PC-9 (cell line): ENCODE data around the gene UBE2L3.

Experiments
- CTCF ChIP-seq: fragments of 200-600 bp; sonication (generic); conservative IDR thresholded peaks from 2 replicates; pipeline ENCODE4 v1.6.1; 2017; ENCODE audit warnings: mixed run types, antibody characterized with exemption, mild to moderate bottlenecking, moderate library complexity
- EZH2 ChIP-seq: fragments of 200-600 bp; sonication (generic); IDR thresholded peaks from 2 replicates; pipeline ENCODE4 v1.8.0; 2017; ENCODE audit warnings: antibody characterized with exemption, low read depth

DNA sequence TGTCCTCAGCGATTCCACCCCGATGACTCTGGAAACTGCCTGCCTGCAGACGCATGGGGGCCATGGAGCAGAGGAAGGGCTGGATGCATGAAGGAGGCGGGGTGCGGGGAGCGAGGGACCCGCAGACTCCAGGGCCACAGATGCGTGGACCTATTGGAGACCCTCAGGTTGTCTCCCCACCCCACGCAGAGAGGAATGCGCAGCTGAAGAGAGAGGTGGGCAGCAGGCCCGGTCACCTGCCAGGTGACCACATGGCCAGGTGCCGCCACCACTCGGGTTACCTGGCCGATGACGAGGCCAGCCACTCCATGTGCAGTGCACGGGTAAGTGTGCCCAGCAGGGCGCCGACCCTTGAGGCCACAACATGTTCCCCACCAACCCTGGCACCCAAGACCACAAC lies 65.4 kb downstream of the UBE2L3 start:
- TF ChIP-seq CTCF, result no peak
- no peak for TF ChIP-seq EZH2
